SHP77 treated with DMSO at 0.1 percent for 48 hours (cell line): ENCODE data around the gene EEF1AKMT4.

Source experiments
- DNase-seq: peaks from one replicate; lab custom pipeline; 2025; lab: John Stamatoyannopoulos, UW

The EEF1AKMT4 gene

GRCh38 chr3:184236033-184236410 lies 13.4 kb upstream of the EEF1AKMT4 start:
- no peak for DNase-seq

- no peak for DNase-seq
These were observed 12.8 kb upstream of the EEF1AKMT4 start for GRCh38 chr3:184236636-184237035.

- DNase-seq: no peak
These were observed 12.3 kb upstream of the EEF1AKMT4 start for GRCh38 chr3:184237211-184237610.

- DNase-seq: no peak
These were observed 11.7 kb upstream of the EEF1AKMT4 start for GRCh38 chr3:184237807-184238206.

GRCh38 chr3:184238246-184238818 lies 11.1 kb upstream of the EEF1AKMT4 start:
- no peak for DNase-seq

GRCh38 chr3:184239221-184239620 lies 10.3 kb upstream of the EEF1AKMT4 start:
- no peak for DNase-seq

- DNase-seq: no peak
These were observed 9.8 kb upstream of the EEF1AKMT4 start for GRCh38 chr3:184239708-184240107.

GRCh38 chr3:184240384-184241140 lies 8.9 kb upstream of the EEF1AKMT4 start:
- DNase-seq: no peak

GRCh38 chr3:184241141-184241446 lies 8.4 kb upstream of the EEF1AKMT4 start:
- DNase-seq: no peak

- DNase-seq: peak; percentile 29
These were observed 7.8 kb upstream of the EEF1AKMT4 start for GRCh38 chr3:184241447-184242296.

- no peak for DNase-seq
These were observed 7.2 kb upstream of the EEF1AKMT4 start for GRCh38 chr3:184242297-184242685.

- DNase-seq: peak; percentile 48
These were observed 739 bp upstream of the EEF1AKMT4 start, which contains the start of gene ALG3 for GRCh38 chr3:184248454-184249411. Gene ALG3 (minus strand): TSS chr3:184248962. CDS start chr3:184248940, 22 bp downstream.

GRCh38 chr3:184250167-184250828 lies 826 bp downstream of the EEF1AKMT4 start:
- peak; percentile 72 for DNase-seq

GRCh38 chr3:184255291-184256039 lies 6.0 kb downstream of the EEF1AKMT4 start:
- no peak for DNase-seq

GRCh38 chr3:184257083-184257915 lies 7.8 kb downstream of the EEF1AKMT4 start:
- DNase-seq: no peak

- no peak for DNase-seq
These were observed 9.5 kb downstream of the EEF1AKMT4 start for GRCh38 chr3:184258926-184259325.

GRCh38 chr3:184259396-184259877 lies 10.0 kb downstream of the EEF1AKMT4 start:
- no peak for DNase-seq

- no peak for DNase-seq
These were observed 10.6 kb downstream of the EEF1AKMT4 start for GRCh38 chr3:184259878-184260723.
